GM12873 (cell line): Measurements from ENCODE around the gene CTCF.

Experiments used
- CTCF ChIP-seq: IDR thresholded peaks from 2 replicates; pipeline ENCODE4 v1.5.1; 2012; ENCODE audit warnings: low read depth, mild to moderate bottlenecking, moderate library complexity, low read length, control low read depth; ENCODE audit not compliant: insufficient read depth; ENCODE audit errors: missing control alignments

Gene CTCF

DNA sequence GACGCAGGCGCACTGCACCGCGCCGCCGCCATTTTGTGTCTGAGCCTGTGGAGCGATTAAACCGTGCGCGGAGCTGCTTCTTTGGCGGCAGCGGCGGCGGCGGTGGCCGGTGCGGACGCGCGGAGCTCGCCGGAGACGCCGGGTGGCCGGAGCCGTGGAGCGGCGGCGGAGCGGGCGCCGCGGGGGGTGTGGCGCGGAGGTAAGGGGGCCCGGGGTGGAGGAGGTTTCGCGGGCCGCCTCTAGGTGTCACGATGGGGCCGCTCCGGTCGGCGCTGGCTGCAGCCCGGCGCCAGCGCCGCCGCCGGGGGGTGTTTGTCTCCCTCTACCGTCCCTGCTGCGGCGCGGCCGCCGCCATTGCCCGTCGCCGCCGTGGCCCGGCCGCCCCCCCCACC is at the start of gene CTCF:
CTCF (plus strand) TSS at position 1 of the 392 bp plus-strand sequence. CDS start 48,307 bp downstream, outside the sequence.
- TF ChIP-seq CTCF: peak; percentile 66

DNA sequence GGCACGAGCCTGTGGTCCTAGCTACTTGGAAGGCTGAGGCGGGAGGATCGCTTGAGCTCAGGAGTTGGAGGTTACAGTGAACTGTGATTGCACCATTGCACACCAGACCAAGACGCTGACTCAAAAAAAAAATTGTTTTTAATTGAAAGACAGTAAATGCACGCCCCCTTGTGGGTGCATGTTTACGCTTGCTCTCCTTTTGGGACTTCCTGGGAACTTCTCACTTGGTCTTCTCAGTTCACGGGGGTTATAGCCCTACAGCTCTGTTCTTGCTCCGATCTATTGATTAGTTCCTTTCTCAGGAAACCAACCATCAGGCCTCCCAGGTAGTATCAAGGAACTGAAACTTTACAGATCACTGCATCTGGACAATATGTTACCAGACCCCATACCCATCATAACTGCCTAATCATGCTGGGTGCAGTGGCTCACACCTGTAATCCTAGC is 47.9 kb upstream of the CTCF start:
- peak; percentile 75 for TF ChIP-seq CTCF

DNA sequence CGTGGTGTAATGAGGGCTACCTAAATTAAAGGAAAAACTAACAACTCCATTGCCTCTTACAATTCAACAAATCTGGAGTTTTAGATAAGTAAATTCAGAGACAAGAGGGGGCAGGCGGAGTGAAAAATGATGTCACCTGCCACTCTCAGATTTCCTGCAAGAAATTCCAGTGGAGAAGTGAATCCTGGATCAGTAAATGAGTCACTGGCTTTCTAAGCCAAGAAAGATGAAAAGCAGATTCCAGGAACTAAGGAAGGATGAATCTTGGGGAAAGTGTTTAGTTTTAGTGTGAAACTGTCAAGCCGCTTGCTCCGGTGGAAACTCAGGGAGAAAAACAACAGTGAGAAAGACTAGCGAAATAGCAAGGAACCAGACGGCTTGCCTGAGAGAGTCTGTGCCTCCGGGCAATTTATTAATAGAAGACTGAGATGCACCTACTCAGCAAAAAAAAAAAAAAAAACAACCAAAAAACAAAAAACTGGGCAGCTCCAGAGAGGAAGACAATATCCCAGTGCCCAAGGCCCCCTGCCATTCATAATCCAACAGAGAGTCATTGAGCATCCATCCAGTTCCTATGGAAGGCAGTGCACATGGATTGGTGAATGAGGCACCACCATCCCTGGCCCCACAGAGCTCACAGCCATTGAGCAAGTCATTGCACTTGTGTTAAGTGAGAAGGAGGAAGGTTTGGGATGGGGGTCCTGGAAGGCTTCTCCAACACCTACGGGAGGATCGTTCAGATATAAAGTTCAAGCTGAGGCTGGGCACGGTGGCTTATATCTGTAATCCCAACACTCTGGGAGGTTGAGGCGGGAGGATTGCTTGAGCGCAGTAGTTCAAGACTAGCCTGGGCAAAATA is 45.8 kb upstream of the CTCF start:
- TF ChIP-seq CTCF: no peak

DNA sequence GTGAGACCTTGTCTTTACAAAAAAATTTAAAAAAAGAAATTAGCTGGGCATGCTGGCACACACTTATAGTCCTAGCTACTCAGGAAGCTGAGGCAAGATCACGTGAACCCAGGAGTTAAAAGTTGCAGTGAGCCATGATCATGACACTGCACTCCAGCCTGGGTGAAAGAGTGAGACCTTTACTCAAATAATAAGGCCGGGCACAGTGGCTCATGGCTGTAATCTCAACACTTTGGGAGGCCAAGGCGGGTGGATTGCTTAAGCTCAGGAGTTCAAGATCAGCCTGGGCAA is 45.2 kb upstream of the CTCF start:
- TF ChIP-seq CTCF: no peak

- no peak for TF ChIP-seq CTCF
Measured at GRCh38 chr16:67517661-67518423, 44.5 kb upstream of the CTCF start.

- TF ChIP-seq CTCF: peak; percentile 1
Measured at GRCh38 chr16:67518676-67519075, 43.6 kb upstream of the CTCF start.

DNA sequence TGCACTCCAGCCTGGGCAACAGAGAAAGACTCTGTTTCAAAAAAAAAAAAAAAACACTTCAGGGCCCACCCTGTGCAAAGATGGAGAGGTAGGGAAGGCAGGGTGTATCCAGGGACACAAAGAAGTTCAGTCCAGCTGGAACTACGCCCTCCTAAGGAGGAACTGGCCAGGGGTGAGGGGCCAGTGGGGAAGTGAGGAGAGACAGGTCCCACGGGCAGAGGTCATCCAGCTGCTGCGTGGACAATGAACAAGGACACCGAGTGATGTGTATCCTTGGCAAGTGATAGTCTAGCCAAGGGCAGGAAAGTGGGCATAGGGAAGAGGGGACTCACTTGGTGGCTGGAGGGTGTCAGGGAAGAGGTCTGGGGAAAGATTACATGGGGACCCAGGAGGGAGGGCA is 43.1 kb upstream of the CTCF start:
- no peak for TF ChIP-seq CTCF
